ENCODE measurements around the gene PTPRR. TPM values are rescaled to one million over a fixed set of nuclear protein-coding genes. Genes with fewer than 3 reads are reported as not detected.
"Not testable (repeated sequence)": the region's sequence is repeated elsewhere in the genome, so short reads cannot be mapped to it uniquely, and the experiment has no call there.

Gene PTPRR
- total and polyA plus RNA-seq, 3 experiments from 2014 or later, result not detected

GRCh38 chr12:70813559-70813958, 107.0 kb downstream of the PTPRR start:
- H3K9me3 ChIP-seq (ENCODE audit: low read length), result no peaks in the 10 kb centered on the region
- H3K4me1 ChIP-seq (ENCODE audit: insufficient read depth, low read length), result no peaks in the 10 kb centered on the region
- Mint-ChIP-seq H3K4me1 (no peaks in the 10 kb centered on the region), H3K9me3 (peaks cover 0 to 8% (median 2%) of the 10 kb centered on the region in 5 donors), H3K27me3 (no peaks in the 10 kb centered on the region), H3K27ac (no peak overlapping the region), H3K4me3 (no peak overlapping the region), H3K36me3 (no peaks in the 10 kb centered on the region)
- POLR2A ChIA-PET, result no interaction called here
- H3K36me3 ChIP-seq (ENCODE audit: insufficient read depth, low read length), result no peaks in the 10 kb centered on the region
- H3K27ac ChIP-seq (ENCODE audit: low read depth, low read length), result no peak overlapping the region
- CTCF ChIA-PET, result no interaction called here
- H3K27me3 ChIP-seq (ENCODE audit: insufficient read depth, low read length, poor library complexity, severe bottlenecking), result no peaks in the 10 kb centered on the region
- DNase-seq, result no peak
- H3K4me3 ChIP-seq (ENCODE audit: low read length), result no peak overlapping the region

GRCh38 chr12:70812136-70812535, 108.4 kb downstream of the PTPRR start:
- POLR2A ChIA-PET, result no interaction called here

GRCh38 chr12:70809887-70810286, 110.7 kb downstream of the PTPRR start:
- POLR2A ChIA-PET, result no interaction called here
- Mint-ChIP-seq H3K27me3 (no peaks in the 10 kb centered on the region), H3K9me3 (peaks cover 0 to 7% (median 4%) of the 10 kb centered on the region in 5 donors), H3K27ac (no peak overlapping the region), H3K4me1 (no peaks in the 10 kb centered on the region), H3K4me3 (no peak overlapping the region), H3K36me3 (no peaks in the 10 kb centered on the region)
- CTCF ChIA-PET, result no interaction called here
- Histone ChIP-seq H3K27me3 (ENCODE audit: insufficient read depth, low read length, poor library complexity, severe bottlenecking) (no peaks in the 10 kb centered on the region), H3K9me3 (ENCODE audit: low read length) (no peaks in the 10 kb centered on the region), H3K4me3 (ENCODE audit: low read length) (no peak overlapping the region), H3K36me3 (ENCODE audit: insufficient read depth, low read length) (no peaks in the 10 kb centered on the region), H3K27ac (ENCODE audit: low read depth, low read length) (no peak overlapping the region), H3K4me1 (ENCODE audit: insufficient read depth, low read length) (no peaks in the 10 kb centered on the region)
- no peak for DNase-seq

More at GRCh38 chr12:70812136-70812535, 108.4 kb downstream of the PTPRR start:
- no peaks in the 10 kb centered on the region for H3K4me1 ChIP-seq (ENCODE audit: insufficient read depth, low read length)
- no peaks in the 10 kb centered on the region for H3K27me3 ChIP-seq (ENCODE audit: insufficient read depth, low read length, poor library complexity, severe bottlenecking)
- no peaks in the 10 kb centered on the region for H3K36me3 ChIP-seq (ENCODE audit: insufficient read depth, low read length)
- no peaks in the 10 kb centered on the region for H3K9me3 ChIP-seq (ENCODE audit: low read length)
- H3K4me3 ChIP-seq (ENCODE audit: low read length), result no peak overlapping the region
- no peaks in the 10 kb centered on the region for H3K36me3 Mint-ChIP-seq
- CTCF ChIA-PET, result no interaction called here
- H3K4me3 Mint-ChIP-seq, result no peak overlapping the region
- H3K27ac Mint-ChIP-seq, result no peak overlapping the region
- peaks cover 0 to 12% (median 6%) of the 10 kb centered on the region in 5 donors for H3K9me3 Mint-ChIP-seq
- no peak for DNase-seq
- no peaks in the 10 kb centered on the region for H3K4me1 Mint-ChIP-seq
- H3K27me3 Mint-ChIP-seq, result no peaks in the 10 kb centered on the region
- H3K27ac ChIP-seq (ENCODE audit: low read depth, low read length), result no peak overlapping the region

- H3K4me3 Mint-ChIP-seq; DNase-seq; H3K4me1 ChIP-seq (ENCODE audit: insufficient read depth, low read length); H3K27me3 ChIP-seq (ENCODE audit: insufficient read depth, low read length, poor library complexity, severe bottlenecking); CTCF ChIA-PET; H3K36me3 ChIP-seq (ENCODE audit: insufficient read depth, low read length); H3K27ac ChIP-seq (ENCODE audit: low read depth, low read length); H3K4me1 Mint-ChIP-seq; H3K9me3 Mint-ChIP-seq; H3K27me3 Mint-ChIP-seq; H3K9me3 ChIP-seq (ENCODE audit: low read length); H3K4me3 ChIP-seq (ENCODE audit: low read length); H3K27ac Mint-ChIP-seq; POLR2A ChIA-PET; H3K36me3 Mint-ChIP-seq: not testable (repeated sequence)
Observed at GRCh38 chr12:70807993-70808392, 112.5 kb downstream of the PTPRR start.

GRCh38 chr12:70806827-70807226, 113.7 kb downstream of the PTPRR start:
- no peak overlapping the region for H3K4me3 ChIP-seq (ENCODE audit: low read length)
- Mint-ChIP-seq H3K27me3 (no peaks in the 10 kb centered on the region), H3K9me3 (peaks cover 0 to 7% (median 4%) of the 10 kb centered on the region in 5 donors), H3K27ac (no peak overlapping the region), H3K36me3 (no peaks in the 10 kb centered on the region), H3K4me3 (no peak overlapping the region), H3K4me1 (no peaks in the 10 kb centered on the region)
- no peaks in the 10 kb centered on the region for H3K27me3 ChIP-seq (ENCODE audit: insufficient read depth, low read length, poor library complexity, severe bottlenecking)
- no peak for DNase-seq
- ChIA-PET CTCF (no interaction called here), POLR2A (no interaction called here)
- H3K4me1 ChIP-seq (ENCODE audit: insufficient read depth, low read length), result no peaks in the 10 kb centered on the region
- no peaks in the 10 kb centered on the region for H3K9me3 ChIP-seq (ENCODE audit: low read length)
- H3K27ac ChIP-seq (ENCODE audit: low read depth, low read length), result no peak overlapping the region
- H3K36me3 ChIP-seq (ENCODE audit: insufficient read depth, low read length), result no peaks in the 10 kb centered on the region

GRCh38 chr12:70806043-70806442, 114.5 kb downstream of the PTPRR start:
- CTCF ChIA-PET, result no interaction called here
- no peak overlapping the region for H3K27ac Mint-ChIP-seq
- POLR2A ChIA-PET, result no interaction called here
- DNase-seq, result no peak
- H3K27me3 Mint-ChIP-seq, result no peaks in the 10 kb centered on the region
- H3K36me3 ChIP-seq (ENCODE audit: insufficient read depth, low read length), result no peaks in the 10 kb centered on the region
- H3K9me3 ChIP-seq (ENCODE audit: low read length), result no peaks in the 10 kb centered on the region
- H3K4me3 ChIP-seq (ENCODE audit: low read length), result no peak overlapping the region
- no peak overlapping the region for H3K4me3 Mint-ChIP-seq
- no peaks in the 10 kb centered on the region for H3K36me3 Mint-ChIP-seq
- H3K27me3 ChIP-seq (ENCODE audit: insufficient read depth, low read length, poor library complexity, severe bottlenecking), result no peaks in the 10 kb centered on the region
- peaks cover 0 to 8% (median 4%) of the 10 kb centered on the region in 5 donors for H3K9me3 Mint-ChIP-seq
- no peak overlapping the region for H3K27ac ChIP-seq (ENCODE audit: low read depth, low read length)
- no peaks in the 10 kb centered on the region for H3K4me1 Mint-ChIP-seq
- H3K4me1 ChIP-seq (ENCODE audit: insufficient read depth, low read length), result no peaks in the 10 kb centered on the region

- no peaks in the 10 kb centered on the region for H3K9me3 ChIP-seq (ENCODE audit: low read length)
- DNase-seq, result no peak
- peak overlapping the region in 1 of 7 donors; percentile 27 for H3K4me3 Mint-ChIP-seq
- ChIA-PET POLR2A (no interaction called here), CTCF (no interaction called here)
- no peaks in the 10 kb centered on the region for H3K4me1 ChIP-seq (ENCODE audit: insufficient read depth, low read length)
- H3K4me1 Mint-ChIP-seq, result no peaks in the 10 kb centered on the region
- H3K27me3 ChIP-seq (ENCODE audit: insufficient read depth, low read length, poor library complexity, severe bottlenecking), result no peaks in the 10 kb centered on the region
- H3K36me3 ChIP-seq (ENCODE audit: insufficient read depth, low read length), result no peaks in the 10 kb centered on the region
- no peaks in the 10 kb centered on the region for H3K36me3 Mint-ChIP-seq
- no peak overlapping the region for H3K27ac ChIP-seq (ENCODE audit: low read depth, low read length)
- H3K4me3 ChIP-seq (ENCODE audit: low read length), result no peak overlapping the region
- H3K27me3 Mint-ChIP-seq, result peaks cover 0 to 1% of the 10 kb centered on the region in 2 donors
- H3K27ac Mint-ChIP-seq, result no peak overlapping the region
- peaks cover 0 to 2% (median 0%) of the 10 kb centered on the region in 5 donors for H3K9me3 Mint-ChIP-seq
Observed at GRCh38 chr12:70798016-70798783, 122.3 kb downstream of the PTPRR start.

GRCh38 chr12:70796989-70797388, 123.5 kb downstream of the PTPRR start:
- Histone ChIP-seq H3K36me3 (ENCODE audit: insufficient read depth, low read length) (no peaks in the 10 kb centered on the region), H3K27ac (ENCODE audit: low read depth, low read length) (no peak overlapping the region), H3K27me3 (ENCODE audit: insufficient read depth, low read length, poor library complexity, severe bottlenecking) (no peaks in the 10 kb centered on the region), H3K4me1 (ENCODE audit: insufficient read depth, low read length) (no peaks in the 10 kb centered on the region), H3K9me3 (ENCODE audit: low read length) (no peaks in the 10 kb centered on the region), H3K4me3 (ENCODE audit: low read length) (no peak overlapping the region)
- Mint-ChIP-seq H3K4me1 (no peaks in the 10 kb centered on the region), H3K27me3 (peaks cover 0 to 1% of the 10 kb centered on the region in 2 donors), H3K4me3 (no peak overlapping the region), H3K36me3 (no peaks in the 10 kb centered on the region), H3K9me3 (peaks cover 0 to 2% (median 0%) of the 10 kb centered on the region in 5 donors), H3K27ac (no peak overlapping the region)
- DNase-seq, result no peak
- POLR2A ChIA-PET, result no interaction called here
- CTCF ChIA-PET, result no interaction called here
